ENCODE measurements around the gene TJAP1. TPM values are rescaled to one million over a fixed set of nuclear protein-coding genes. Genes with fewer than 3 reads are reported as not detected.

The TJAP1 gene
- total and polyA plus RNA-seq, 4 donors: 21.7 to 29.5 (median 23.4) TPM

DNA sequence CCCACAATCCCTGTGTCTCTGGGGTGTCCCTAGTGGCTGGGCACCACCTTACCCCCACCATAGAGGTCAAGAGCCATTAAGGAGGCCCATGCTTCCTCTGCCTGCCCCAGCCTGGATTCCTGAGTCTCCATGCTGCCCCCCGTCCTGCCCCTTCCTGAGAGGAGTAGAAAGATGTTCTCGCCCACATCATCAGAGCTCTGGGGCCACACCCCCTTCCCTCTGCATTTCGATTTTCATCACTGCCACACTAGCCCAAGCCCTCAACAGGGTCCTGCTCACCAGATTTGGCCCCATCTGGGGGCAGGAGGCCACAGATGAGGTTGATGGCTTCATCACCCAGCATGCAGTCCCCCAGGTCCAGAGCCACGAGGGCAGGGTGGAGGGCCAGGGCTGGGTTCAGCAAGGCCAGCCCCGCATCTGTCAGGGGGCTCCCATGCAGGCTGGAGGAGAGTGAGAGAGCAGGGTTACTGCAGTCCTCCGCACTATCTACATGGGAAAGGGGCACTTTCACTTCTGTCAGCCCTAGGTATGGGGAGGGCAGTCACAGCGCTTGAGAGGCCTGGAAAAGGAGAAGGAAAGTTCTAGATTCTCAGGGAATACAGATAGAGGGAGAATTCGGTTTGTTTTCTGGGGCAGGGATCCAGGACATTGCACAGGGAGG, 31.2 kb downstream of the TJAP1 start:
- H3K27me3 ChIP-seq (ENCODE audit: control insufficient read depth in 3 of 3, insufficient read depth in 3 of 3, low read length in 2 of 3): peaks cover 0 to 14% (median 5%) of the 10 kb centered on the region in 3 donors
- H3K36me3 ChIP-seq (ENCODE audit: control insufficient read depth in 4 of 4, insufficient read depth in 4 of 4, low read length in 4 of 4): peaks cover 8 to 42% (median 11%) of the 10 kb centered on the region in 4 donors
- no peak for ATAC-seq (ENCODE audit: insufficient read depth, low FRiP score)
- no peak overlapping the region for H3K4me3 ChIP-seq
- H3K4me1 ChIP-seq (ENCODE audit: control insufficient read depth in 5 of 5, insufficient read depth in 5 of 5, low read length in 5 of 5): peaks cover 0 to 17% (median 5%) of the 10 kb centered on the region in 5 donors
- WGBS, 2 donors: 71 to 80% methylated on average over 8 of the region's 8 CpGs
- TF ChIP-seq, protein P1, sequence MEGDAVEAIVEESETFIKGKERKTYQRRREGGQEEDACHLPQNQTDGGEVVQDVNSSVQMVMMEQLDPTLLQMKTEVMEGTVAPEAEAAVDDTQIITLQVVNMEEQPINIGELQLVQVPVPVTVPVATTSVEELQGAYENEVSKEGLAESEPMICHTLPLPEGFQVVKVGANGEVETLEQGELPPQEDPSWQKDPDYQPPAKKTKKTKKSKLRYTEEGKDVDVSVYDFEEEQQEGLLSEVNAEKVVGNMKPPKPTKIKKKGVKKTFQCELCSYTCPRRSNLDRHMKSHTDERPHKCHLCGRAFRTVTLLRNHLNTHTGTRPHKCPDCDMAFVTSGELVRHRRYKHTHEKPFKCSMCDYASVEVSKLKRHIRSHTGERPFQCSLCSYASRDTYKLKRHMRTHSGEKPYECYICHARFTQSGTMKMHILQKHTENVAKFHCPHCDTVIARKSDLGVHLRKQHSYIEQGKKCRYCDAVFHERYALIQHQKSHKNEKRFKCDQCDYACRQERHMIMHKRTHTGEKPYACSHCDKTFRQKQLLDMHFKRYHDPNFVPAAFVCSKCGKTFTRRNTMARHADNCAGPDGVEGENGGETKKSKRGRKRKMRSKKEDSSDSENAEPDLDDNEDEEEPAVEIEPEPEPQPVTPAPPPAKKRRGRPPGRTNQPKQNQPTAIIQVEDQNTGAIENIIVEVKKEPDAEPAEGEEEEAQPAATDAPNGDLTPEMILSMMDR (IDR thresholded peaks at IDR 0.05; ENCODE audit: control extremely low read depth, extremely low read depth): no peak
- H3K9me3 ChIP-seq (ENCODE audit: control insufficient read depth in 4 of 4, insufficient read depth in 3 of 4, low read length in 3 of 4): no peaks in the 10 kb centered on the region
- no peak overlapping the region for H3K9ac ChIP-seq (ENCODE audit: insufficient read depth in 1 of 2, low read length in 2 of 2)
- no peak for DNase-seq
- H3K27ac ChIP-seq (ENCODE audit: low read depth in 1 of 2, low read length in 1 of 2): no peak overlapping the region

DNA sequence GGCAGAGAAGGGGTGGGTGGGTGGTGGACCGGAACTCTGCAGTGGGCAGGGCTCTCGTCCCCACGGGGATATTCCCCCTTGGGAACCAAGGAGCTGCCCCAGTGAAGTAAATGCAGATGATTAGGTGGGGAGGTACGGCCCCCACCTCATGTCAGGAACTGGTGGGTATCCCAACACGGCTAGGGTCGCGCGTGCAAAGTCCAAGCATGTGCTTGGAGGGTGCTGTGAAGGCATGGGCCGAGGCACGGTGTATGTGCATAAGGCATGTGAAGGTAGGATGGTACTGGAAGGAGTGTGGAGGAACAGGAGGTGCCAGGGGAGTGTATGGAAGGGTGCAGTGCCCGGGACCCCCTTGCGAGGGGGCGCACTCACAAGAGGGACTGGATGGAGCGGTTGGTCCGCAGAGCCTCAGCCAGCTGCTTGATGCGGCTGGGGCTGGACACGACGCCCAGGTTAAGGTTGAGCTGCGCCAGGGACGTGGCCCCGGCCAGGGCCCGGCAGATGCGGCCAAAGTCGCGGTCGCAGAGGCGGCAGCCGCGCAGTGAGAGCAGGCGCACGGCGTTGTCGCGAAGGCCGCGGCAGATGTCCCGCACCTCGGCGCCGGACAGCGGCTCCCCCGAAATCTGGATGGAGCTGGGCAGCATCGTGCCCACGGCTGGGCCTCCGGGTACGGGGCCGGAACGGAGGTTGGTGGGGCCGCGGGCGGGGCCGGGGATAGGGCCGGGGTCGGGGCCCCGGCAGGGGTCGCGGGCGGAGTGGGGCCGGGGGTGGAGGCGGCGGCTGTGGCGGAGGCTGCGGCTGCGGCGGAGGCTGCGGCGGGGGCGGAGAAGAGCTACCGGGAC, 32.0 kb downstream of the TJAP1 start:
- H3K4me1 ChIP-seq (ENCODE audit: control insufficient read depth in 5 of 5, insufficient read depth in 5 of 5, low read length in 5 of 5): peaks cover 0 to 19% (median 5%) of the 10 kb centered on the region in 5 donors

DNA sequence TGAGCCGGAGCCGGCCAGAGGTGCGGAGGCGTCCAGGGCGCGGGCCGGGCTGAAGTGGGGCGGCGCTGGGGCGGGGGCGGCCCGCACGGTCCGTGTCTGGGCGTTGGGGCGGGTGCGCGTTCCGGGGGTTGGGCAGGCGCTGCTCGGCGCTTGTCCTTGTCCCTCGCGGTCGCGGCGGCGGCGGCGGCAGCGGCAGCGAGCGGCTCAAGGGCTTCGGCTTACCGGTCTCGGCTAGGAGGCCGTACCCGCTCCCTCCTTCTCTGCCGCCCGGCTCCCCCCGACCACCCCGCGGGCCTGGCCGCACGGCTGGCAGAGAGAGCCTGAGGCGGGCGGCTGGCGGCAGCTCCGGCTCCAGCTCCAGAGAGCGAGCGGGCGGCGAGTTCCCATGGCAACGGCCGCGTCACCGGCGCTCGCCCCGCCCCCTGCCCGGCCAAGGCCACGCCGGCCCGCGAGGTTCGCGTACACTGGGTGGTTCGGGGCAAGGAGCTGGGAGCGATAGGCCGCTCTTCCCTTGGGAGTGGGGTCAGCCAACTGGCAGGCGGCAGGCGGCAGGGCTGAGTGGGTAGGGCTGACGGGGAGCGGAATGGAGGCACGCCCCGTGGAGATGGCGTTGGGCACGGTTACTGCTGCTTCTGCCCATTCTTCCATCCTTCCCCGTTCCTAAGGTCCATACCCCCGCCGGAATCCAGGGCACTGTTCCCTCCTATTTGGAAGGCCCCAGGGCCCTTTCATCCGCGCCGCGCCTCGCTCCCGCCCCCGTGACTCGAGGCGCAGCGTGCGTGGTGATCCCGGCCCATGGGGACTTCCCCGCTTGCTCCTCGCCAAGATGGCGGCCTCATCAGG, 32.8 kb downstream of the TJAP1 start, which contains the start of gene LRRC73:
Gene LRRC73 (minus strand): TSS at position 363 of the 843 bp plus-strand sequence. CDS start 561 bp downstream, outside the sequence.
- Histone ChIP-seq H3K27ac (ENCODE audit: low read depth in 1 of 2, low read length in 1 of 2) (peak within 1 kb of the TSS in 1 of 2 donors; percentile 24), H3K4me3 (peak within 1 kb of the TSS; percentile 43), H3K4me1 (ENCODE audit: control insufficient read depth in 5 of 5, insufficient read depth in 5 of 5, low read length in 5 of 5) (peaks cover 0 to 24% (median 5%) of the 10 kb centered on the region in 5 donors), H3K36me3 (ENCODE audit: control insufficient read depth in 4 of 4, insufficient read depth in 4 of 4, low read length in 4 of 4) (peaks cover 6 to 29% (median 20%) of the 10 kb centered on the region in 4 donors), H3K9ac (ENCODE audit: insufficient read depth in 1 of 2, low read length in 2 of 2) (no peak within 1 kb of the TSS), H3K27me3 (ENCODE audit: control insufficient read depth in 3 of 3, insufficient read depth in 3 of 3, low read length in 2 of 3) (peaks cover 0 to 14% (median 5%) of the 10 kb centered on the region in 3 donors), H3K9me3 (ENCODE audit: control insufficient read depth in 4 of 4, insufficient read depth in 3 of 4, low read length in 3 of 4) (no peaks in the 10 kb centered on the region)
- TF ChIP-seq, protein P1 (IDR thresholded peaks at IDR 0.05; ENCODE audit: control extremely low read depth, extremely low read depth): no peak
- WGBS, 2 donors: 9 to 17% methylated on average over 65 to 96 of the region's 96 CpGs
- ATAC-seq (ENCODE audit: insufficient read depth, low FRiP score): peak; percentile 88
- peak; percentile 80 to 87 (median 84) for DNase-seq

More for the DNA sequence above, 32.0 kb downstream of the TJAP1 start:
- Histone ChIP-seq H3K27me3 (ENCODE audit: control insufficient read depth in 3 of 3, insufficient read depth in 3 of 3, low read length in 2 of 3) (peaks cover 0 to 14% (median 5%) of the 10 kb centered on the region in 3 donors), H3K27ac (ENCODE audit: low read depth in 1 of 2, low read length in 1 of 2) (no peak overlapping the region), H3K4me3 (peak overlapping the region; percentile 43), H3K9ac (ENCODE audit: insufficient read depth in 1 of 2, low read length in 2 of 2) (no peak overlapping the region), H3K9me3 (ENCODE audit: control insufficient read depth in 4 of 4, insufficient read depth in 3 of 4, low read length in 3 of 4) (no peaks in the 10 kb centered on the region), H3K36me3 (ENCODE audit: control insufficient read depth in 4 of 4, insufficient read depth in 4 of 4, low read length in 4 of 4) (peaks cover 6 to 38% (median 13%) of the 10 kb centered on the region in 4 donors)
- WGBS, 2 donors: 9 to 17% methylated on average over 40 to 69 of the region's 69 CpGs
- no peak for DNase-seq
- ATAC-seq (ENCODE audit: insufficient read depth, low FRiP score): no peak
- TF ChIP-seq, protein P1 (IDR thresholded peaks at IDR 0.05; ENCODE audit: control extremely low read depth, extremely low read depth): no peak

All from lung (tissue), 12 donors.